H54 (cell line): ENCODE data around the gene PALLD.

Experiments used
- DNase-seq: peaks from one replicate; pipeline ENCODE4 v3.0.0; 2011; ENCODE audit warnings: low spot score, mixed read lengths; ENCODE audit not compliant: insufficient read length
- FAIRE-seq: peaks from 3 replicates; lab custom pipeline; 2011; peaks lifted over from hg19 to GRCh38; lab: Jason Lieb, UNC
- POLR2A ChIP-seq: IDR thresholded peaks from 2 replicates; pipeline ENCODE4 v1.6.1; 2011; ENCODE audit warnings: low read depth, mild to moderate bottlenecking, low read length

PALLD gene

GRCh38 chr4:168882650-168883233 is 385.9 kb downstream of the PALLD start:
- DNase-seq (no peak), FAIRE-seq (no peak)
- TF ChIP-seq POLR2A: no peak

DNA sequence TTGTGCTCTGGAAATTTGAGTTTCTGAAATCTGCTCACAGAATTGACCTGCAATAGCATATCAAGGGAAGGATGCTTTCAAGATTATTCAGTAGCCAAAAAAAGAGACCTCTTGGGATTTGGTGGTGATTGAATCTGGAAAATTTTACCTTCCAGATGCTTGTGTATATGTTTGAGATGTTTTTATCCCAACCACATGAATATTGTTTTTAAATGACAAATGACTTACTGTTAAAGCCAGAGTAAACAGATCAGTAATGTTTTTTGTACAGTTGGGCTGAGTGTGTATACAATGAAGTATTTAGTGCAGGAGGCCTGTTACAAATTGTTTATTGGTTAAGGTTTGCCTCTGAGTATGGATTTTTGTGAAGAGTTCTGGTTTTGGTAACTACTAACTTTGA is 386.7 kb downstream of the PALLD start:
- FAIRE-seq (no peak), DNase-seq (no peak)
- no peak for TF ChIP-seq POLR2A

- no peak for TF ChIP-seq POLR2A
- no peak for DNase-seq
- no peak for FAIRE-seq
These were observed 387.6 kb downstream of the PALLD start for GRCh38 chr4:168884251-168885124.

DNA sequence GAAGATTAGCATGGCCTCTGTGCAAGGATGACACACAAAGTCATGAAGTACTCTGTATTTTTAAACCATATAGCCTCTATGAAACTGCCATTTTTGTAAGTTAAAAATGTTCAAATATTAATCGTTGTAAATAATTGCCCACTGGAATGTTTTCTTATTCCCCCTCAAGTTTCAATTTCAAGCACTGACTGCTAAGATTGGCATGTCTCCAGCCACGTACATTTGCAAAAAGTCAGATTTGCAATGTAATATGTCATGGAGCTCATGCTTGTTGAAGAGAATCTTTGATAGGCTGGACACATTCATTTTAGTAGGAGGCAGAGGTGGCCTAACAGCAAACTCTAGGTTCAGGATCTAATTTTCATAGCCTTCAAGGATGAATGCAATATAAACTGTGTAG is 388.5 kb downstream of the PALLD start:
- no peak for TF ChIP-seq POLR2A
- DNase-seq (no peak), FAIRE-seq (no peak)

DNA sequence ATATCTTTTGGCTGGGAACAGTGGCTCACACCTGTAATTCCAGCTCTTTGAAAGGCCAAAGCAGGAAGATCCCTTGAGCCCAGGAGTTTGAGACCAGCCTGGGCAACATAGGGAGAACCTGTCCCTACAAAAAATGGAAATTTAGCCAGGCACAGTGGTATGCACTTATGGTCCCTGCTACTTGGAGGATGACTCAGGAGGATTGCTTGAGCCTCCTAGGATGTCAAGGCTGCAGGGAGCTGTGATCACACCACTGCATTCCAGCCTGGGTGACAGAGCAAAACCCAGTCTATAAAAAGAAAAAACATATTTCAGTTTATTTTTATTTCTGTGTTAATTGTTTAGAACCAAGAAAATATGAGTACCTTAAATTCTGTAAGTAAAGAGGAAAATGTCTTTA is 389.5 kb downstream of the PALLD start:
- FAIRE-seq: no peak
- DNase-seq: no peak
- TF ChIP-seq POLR2A: no peak

DNA sequence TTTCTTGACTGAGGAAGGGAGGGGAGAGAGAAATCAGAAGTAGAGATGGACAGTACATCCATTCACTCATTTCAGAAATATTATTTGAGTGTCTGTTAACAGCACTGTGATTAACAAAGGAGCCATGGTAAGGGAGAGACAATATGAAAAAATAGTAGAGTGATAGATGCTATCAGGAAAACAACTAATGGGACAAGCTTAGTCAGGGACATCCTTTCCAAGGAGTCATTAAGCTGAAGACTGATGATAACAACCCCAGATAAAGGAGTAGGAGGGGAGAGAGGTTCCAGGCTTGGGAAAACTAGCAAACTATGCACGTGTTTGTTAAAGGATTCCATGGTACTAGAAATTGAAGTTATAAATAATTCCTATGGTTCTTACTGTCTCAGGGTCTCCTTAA is 391.0 kb downstream of the PALLD start:
- DNase-seq: no peak
- no peak for TF ChIP-seq POLR2A
- no peak for FAIRE-seq

DNA sequence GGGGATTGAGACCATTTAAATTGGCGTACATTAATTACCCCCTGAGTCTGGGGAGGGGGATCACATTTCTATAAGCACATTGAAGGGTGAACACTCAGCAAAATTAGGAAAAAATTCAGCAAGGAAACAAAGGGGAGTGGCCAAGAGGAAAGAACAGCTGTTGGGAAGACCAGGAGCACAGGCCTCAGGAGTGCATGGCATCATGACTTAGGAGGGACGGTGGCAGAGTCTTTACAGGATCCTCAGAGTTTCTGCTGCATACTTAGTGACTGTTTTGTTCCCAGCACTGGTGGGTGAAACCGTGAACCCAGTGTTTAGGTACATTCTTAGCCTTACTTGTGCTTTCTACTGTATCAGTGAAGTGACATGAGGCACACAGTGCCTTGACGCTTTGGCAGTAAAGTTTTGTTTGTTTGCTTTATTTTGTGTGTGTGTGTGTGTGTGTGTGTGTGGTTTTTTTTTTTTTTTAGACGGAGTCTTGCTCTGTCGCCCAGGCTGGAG is 391.9 kb downstream of the PALLD start:
- DNase-seq (no peak), FAIRE-seq (no peak)
- TF ChIP-seq POLR2A: no peak

- FAIRE-seq (no peak), DNase-seq (no peak)
- TF ChIP-seq POLR2A: no peak
These were observed 394.2 kb downstream of the PALLD start for GRCh38 chr4:168891086-168891485.

GRCh38 chr4:168891688-168892087 is 394.8 kb downstream of the PALLD start:
- FAIRE-seq (no peak), DNase-seq (no peak)
- no peak for TF ChIP-seq POLR2A

DNA sequence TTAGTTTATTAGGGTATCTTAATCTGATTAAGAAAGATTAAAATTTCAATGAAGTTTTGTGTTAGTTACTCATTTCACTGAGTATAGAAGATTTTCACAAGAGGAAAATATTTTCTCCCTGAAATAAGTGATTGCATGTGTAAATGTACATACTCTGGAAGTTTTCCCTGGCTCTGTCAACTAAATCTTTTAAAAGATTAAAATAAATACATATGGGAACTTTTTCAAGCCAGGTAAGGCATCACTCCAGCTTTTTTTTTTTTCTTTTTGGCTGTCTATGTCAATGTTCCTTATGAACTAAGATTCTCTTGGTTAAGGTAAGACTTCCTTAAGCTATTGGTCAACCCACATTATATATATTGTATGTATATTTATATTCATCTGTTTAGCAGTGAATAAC is 395.6 kb downstream of the PALLD start:
- FAIRE-seq (no peak), DNase-seq (no peak)
- TF ChIP-seq POLR2A: no peak

DNA sequence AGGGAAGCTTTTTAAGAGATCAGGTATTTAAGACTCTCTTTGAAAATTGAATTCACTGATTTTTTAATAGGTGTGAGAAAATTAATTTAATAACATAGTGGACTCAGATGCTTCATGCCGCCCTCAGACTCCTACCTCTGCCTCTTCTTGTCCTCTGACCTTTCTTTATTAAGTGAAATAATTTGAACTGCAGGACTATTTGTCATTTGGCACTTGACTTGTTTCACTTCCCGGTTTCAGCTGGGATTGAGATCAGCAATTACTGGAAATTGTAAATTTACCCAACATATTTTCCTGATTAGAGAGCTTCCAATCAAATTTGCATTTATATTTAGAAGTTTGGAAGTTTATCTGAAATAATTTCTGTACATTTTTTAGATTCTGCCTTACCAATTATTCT is 396.4 kb downstream of the PALLD start:
- FAIRE-seq: no peak
- TF ChIP-seq POLR2A: no peak

DNA sequence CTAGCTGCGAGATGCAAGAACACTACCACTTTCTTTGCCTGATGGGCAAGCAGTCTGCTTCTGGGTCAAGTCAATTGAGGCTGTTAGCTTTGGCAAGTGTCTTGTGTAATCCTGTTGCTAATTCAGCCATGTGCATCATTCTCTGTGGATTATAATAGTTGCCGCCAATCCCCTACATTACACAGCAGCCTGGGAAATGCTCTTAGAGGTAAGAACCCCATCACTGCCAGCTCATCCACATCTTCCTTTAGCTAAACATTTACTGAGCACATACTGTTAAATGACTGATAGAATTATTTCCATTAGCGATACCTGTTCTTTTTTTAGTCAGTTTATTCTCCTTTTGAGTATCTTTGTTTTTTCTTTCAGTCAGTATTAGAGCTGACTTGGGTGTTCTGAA is 397.0 kb downstream of the PALLD start:
- FAIRE-seq (no peak), DNase-seq (no peak)
- TF ChIP-seq POLR2A: no peak

More for the DNA sequence above, 396.4 kb downstream of the PALLD start:
- DNase-seq: no peak

GRCh38 chr4:168900080-168900479 is 403.2 kb downstream of the PALLD start:
- DNase-seq (no peak), FAIRE-seq (no peak)
- no peak for TF ChIP-seq POLR2A

- no peak for TF ChIP-seq POLR2A
- FAIRE-seq (no peak), DNase-seq (no peak)
These were observed 410.4 kb downstream of the PALLD start for GRCh38 chr4:168907119-168907698.
